Upper lobe of left lung (tissue), 6 donors: ENCODE data around the gene PCBP4. TPM values are rescaled to one million over a fixed set of nuclear protein-coding genes. Genes with fewer than 3 reads are reported as not detected.

Experiments used
- ATAC-seq, 2 donors: fragments of 200-7000 bp; cut with Tn5 transposase; one replicate each; pipeline ENCODE4 v1.9.1; 2022; ENCODE audit warnings: mild to moderate bottlenecking in 2 of 2, moderate library complexity in 2 of 2; ENCODE audit not compliant: low FRiP score in 2 of 2
- DNase-seq, 2 donors: peaks; one replicate each; pipeline ENCODE4 v3.0.0-alpha.2; 2019 to 2020
- H3K27ac ChIP-seq, 4 donors: fragments of 200-600 bp; sonication (generic); one replicate each; pipeline ENCODE4 v1.5.1; 2016 to 2019
- H3K27me3 ChIP-seq, 4 donors: fragments of 200-600 bp; sonication (generic); one replicate each; pipeline ENCODE4 v1.5.1; 2017 to 2019
- H3K36me3 ChIP-seq, 4 donors: fragments of 200-600 bp; sonication (generic); one replicate each; pipeline ENCODE4 v1.5.1; 2016 to 2019
- H3K4me1 ChIP-seq, 4 donors: fragments of 200-600 bp; sonication (generic); one replicate each; pipeline ENCODE4 v1.5.1; 2018 to 2019
- H3K4me3 ChIP-seq, 4 donors: fragments of 200-600 bp; sonication (generic); one replicate each; pipeline ENCODE4 v1.5.1; 2017 to 2019; ENCODE audit warnings: mild to moderate bottlenecking in 2 of 4, moderate library complexity in 1 of 4
- H3K9me3 ChIP-seq, 4 donors: fragments of 200-600 bp; sonication (generic); one replicate each; pipeline ENCODE4 v1.5.1; 2018 to 2019
- EP300 ChIP-seq, 4 donors: sonication (generic); formaldehyde crosslinking; IDR thresholded peaks; one replicate each; pipeline ENCODE4 v1.5.1; 2017; ENCODE audit warnings: antibody characterized with exemption in 4 of 4, control low read depth in 2 of 4
- POLR2A ChIP-seq, 4 donors: fragments of 450-650 bp; IDR thresholded peaks; one replicate each; pipeline ENCODE4 v1.5.1; 2016 to 2017; ENCODE audit warnings: antibody characterized with exemption in 4 of 4, mild to moderate bottlenecking in 2 of 4
- POLR2AphosphoS5 ChIP-seq, 2 donors: sonication (generic); formaldehyde crosslinking; IDR thresholded peaks; one replicate each; pipeline ENCODE4 v1.5.1; 2017; ENCODE audit warnings: antibody characterized with exemption in 2 of 2
- WGBS, 2 donors: methylation state at CpG; one replicate each; pipeline ENCODE4 v1.1.5; 2017 to 2018; 5-methylcytosine and 5-hydroxymethylcytosine counted together
- total RNA-seq, 6 donors: library from RNA; depleted of rRNA in 4 of 6; stranded (reverse); fragments of >200 nt in 4 of 6; gene quantifications; one replicate each; pipeline versions ENCODE4 v1.1.0 to v1.2.1, GENCODE V29; 2016 to 2021
- TF ChIP-seq, protein P1 (sequence below), 6 experiments: fragments of 450-650 bp in 4 of 6; fragments of 200-600 bp in 2 of 6; sonication (generic) in 2 of 6; IDR thresholded peaks; one replicate each; pipeline ENCODE4 v1.5.1; 2016 to 2019; ENCODE audit warnings: antibody characterized with exemption in 6 of 6
- donor health status: DM: no; HTN: no; CAD: no; lungs with moderate emphysema.
- donor health status: DM: no; HTN: yes; CAD: no; lungs with severe emphysema.

PCBP4 gene
- total RNA-seq, 6 donors from 2014 or later = 22.7 to 53.4 (median 37.7) TPM

DNA sequence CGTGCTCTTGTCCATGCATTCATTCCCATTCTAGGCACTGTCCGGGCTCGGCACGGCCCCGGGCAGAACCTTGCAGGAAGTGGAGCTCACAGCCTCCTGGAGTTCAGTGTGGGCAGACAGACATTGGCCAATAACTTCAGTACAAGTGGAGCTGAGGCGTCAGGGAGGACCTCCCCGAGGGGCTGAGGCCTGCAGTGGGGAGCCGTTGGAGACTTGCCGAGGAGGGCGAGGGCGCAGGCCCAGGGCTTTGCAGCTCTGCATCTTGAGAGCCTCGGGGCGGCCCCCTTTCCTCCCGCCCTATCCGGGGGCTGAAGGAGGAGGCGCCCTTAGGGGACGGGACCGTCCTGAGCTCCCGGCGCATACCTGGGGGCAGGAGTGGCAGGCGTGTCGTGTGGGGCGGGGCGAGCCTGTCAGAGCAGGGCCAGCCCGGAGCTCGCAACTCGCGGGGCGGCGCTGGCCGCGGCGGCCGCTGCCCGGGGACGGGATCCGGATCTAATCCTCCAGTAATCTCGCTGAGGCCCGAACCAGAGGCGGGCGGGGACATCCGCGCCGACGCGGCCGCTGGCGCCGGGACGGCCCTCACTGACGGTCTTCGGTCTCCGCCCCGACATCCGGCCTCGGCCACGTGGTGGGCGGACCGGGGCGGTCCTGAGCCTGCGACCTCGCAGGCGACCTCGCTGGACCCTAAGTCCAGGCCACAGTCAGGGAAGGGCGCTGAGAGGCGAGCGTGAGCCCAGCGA is 15.8 kb upstream of the PCBP4 start, which contains the start of gene ACY1:
Gene ACY1, plus strand, starts transcription at position 698 of the 740 bp plus-strand sequence. CDS start 530 bp downstream, outside the sequence.
- 0 to 1% methylated on average over 24 to 55 of the region's 68 CpGs for WGBS, 2 donors

DNA sequence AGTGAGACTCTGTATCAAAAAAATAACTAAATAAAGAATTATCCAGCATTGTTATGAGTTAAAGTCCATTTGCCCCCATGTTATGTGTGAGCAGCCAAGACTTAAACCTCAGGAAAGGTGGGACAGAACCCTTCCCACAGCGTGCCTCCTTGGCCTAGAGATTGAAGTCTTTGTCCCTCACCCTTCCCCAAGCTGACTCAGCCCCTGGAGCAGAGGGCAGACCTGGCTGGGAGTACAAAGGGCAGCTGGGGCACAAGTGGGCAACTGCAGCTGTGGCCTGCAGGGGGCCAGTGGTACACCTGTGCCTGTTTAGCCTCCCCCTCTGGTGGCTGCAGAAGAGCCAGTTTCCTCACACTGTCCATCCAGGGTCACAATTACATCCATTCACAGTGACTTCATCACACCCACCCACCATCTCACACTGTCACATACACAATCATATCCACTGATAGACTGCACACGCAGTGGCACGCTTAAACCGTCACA is 15.1 kb upstream of the PCBP4 start:
- H3K27me3 ChIP-seq = no peaks in the 10 kb centered on the region
- peaks cover 19 to 33% (median 29%) of the 10 kb centered on the region in 4 donors for H3K4me1 ChIP-seq
- H3K9me3 ChIP-seq = no peaks in the 10 kb centered on the region
- H3K4me3 ChIP-seq = peak overlapping the region; percentile 59 to 67 (median 65)
- peak in 1 of 2 donors; percentile 50 for DNase-seq
- no peak for TF ChIP-seq POLR2AphosphoS5 (IDR thresholded peaks at IDR 0.05)
- no peak for TF ChIP-seq EP300 (IDR thresholded peaks at IDR 0.05)
- no peak for TF ChIP-seq POLR2A (IDR thresholded peaks at IDR 0.05)
- TF ChIP-seq, protein P1, sequence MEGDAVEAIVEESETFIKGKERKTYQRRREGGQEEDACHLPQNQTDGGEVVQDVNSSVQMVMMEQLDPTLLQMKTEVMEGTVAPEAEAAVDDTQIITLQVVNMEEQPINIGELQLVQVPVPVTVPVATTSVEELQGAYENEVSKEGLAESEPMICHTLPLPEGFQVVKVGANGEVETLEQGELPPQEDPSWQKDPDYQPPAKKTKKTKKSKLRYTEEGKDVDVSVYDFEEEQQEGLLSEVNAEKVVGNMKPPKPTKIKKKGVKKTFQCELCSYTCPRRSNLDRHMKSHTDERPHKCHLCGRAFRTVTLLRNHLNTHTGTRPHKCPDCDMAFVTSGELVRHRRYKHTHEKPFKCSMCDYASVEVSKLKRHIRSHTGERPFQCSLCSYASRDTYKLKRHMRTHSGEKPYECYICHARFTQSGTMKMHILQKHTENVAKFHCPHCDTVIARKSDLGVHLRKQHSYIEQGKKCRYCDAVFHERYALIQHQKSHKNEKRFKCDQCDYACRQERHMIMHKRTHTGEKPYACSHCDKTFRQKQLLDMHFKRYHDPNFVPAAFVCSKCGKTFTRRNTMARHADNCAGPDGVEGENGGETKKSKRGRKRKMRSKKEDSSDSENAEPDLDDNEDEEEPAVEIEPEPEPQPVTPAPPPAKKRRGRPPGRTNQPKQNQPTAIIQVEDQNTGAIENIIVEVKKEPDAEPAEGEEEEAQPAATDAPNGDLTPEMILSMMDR (IDR thresholded peaks at IDR 0.05) = peak in 5 of 6 experiments; percentile 27 to 78 (median 53)
- H3K27ac ChIP-seq = peak overlapping the region; percentile 88 to 96 (median 93)
- 6 to 8% methylated on average over 4 of the region's 4 CpGs for WGBS, 2 donors
- peak; percentile 4 to 65 for ATAC-seq
- no peaks in the 10 kb centered on the region for H3K36me3 ChIP-seq

More for the DNA sequence above, 15.8 kb upstream of the PCBP4 start, which contains the start of gene ACY1:
- TF ChIP-seq EP300 (IDR thresholded peaks at IDR 0.05) (no peak), POLR2A (IDR thresholded peaks at IDR 0.05) (peak; percentile 9 to 84 (median 57)), POLR2AphosphoS5 (IDR thresholded peaks at IDR 0.05) (peak; percentile 72 to 80)
- TF ChIP-seq, protein P1 (IDR thresholded peaks at IDR 0.05) = peak in 4 of 6 experiments; percentile 2 to 39 (median 20)
- H3K9me3 ChIP-seq = no peaks in the 10 kb centered on the region
- peak within 1 kb of the TSS; percentile 59 to 67 (median 65) for H3K4me3 ChIP-seq
- peak within 1 kb of the TSS; percentile 88 to 96 (median 93) for H3K27ac ChIP-seq
- H3K4me1 ChIP-seq = peaks cover 19 to 33% (median 29%) of the 10 kb centered on the region in 4 donors
- no peaks in the 10 kb centered on the region for H3K36me3 ChIP-seq
- ATAC-seq = peak; percentile 92 to 97
- peak; percentile 88 to 99 for DNase-seq
- H3K27me3 ChIP-seq = no peaks in the 10 kb centered on the region

DNA sequence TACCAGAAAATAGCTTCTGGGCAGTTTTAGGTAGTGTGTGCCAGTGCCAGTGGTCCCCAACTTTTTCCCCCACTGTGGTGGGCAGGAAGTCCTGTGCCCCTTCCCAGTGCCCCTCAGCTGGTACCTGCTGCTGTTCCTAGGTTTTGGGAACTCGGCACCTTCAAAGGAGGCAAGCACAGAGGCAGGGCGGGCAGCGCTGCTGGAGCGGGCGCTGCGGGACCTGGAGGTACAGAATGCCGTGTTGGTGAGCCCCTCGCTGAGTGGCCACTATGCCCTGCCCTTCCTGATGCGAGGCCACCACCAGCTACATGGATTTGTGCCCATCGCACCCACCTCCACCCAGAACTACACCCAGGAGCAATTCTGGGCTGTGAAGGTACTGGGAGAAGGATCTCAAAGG is 13.0 kb upstream of the PCBP4 start:
- H3K27me3 ChIP-seq = no peaks in the 10 kb centered on the region
- ATAC-seq = no peak
- no peak for TF ChIP-seq EP300 (IDR thresholded peaks at IDR 0.05)
- no peak for TF ChIP-seq POLR2A (IDR thresholded peaks at IDR 0.05)
- TF ChIP-seq POLR2AphosphoS5 (IDR thresholded peaks at IDR 0.05) = no peak
- TF ChIP-seq, protein P1 (IDR thresholded peaks at IDR 0.05) = no peak
- H3K4me1 ChIP-seq = peaks cover 30 to 47% (median 40%) of the 10 kb centered on the region in 4 donors
- H3K27ac ChIP-seq = peak overlapping the region in 2 of 4 donors; percentile 22 to 73
- no peak overlapping the region for H3K4me3 ChIP-seq
- H3K9me3 ChIP-seq = no peaks in the 10 kb centered on the region
- DNase-seq = no peak
- no peaks in the 10 kb centered on the region for H3K36me3 ChIP-seq
- WGBS, 2 donors = 98 to 100% methylated on average over 2 to 10 of the region's 10 CpGs

DNA sequence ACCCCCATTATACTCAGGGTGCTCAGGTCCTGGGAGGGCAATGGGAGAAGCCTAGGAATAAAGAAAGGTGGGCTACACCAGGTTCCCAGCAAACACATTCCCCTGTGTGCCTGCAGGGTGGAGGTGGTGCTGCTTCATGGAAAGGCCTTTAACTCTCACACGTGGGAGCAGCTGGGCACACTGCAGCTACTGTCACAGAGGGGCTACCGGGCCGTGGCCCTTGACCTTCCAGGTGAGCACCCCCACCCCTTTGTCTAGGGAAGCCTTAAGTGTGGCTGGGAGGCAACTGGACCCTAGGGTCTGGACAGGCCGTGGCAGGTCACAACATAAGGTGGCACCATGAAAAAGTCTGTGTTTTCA is 10.9 kb upstream of the PCBP4 start:
- no peak for ATAC-seq
- no peak for TF ChIP-seq EP300 (IDR thresholded peaks at IDR 0.05)
- 79 to 91% methylated on average over 4 of the region's 4 CpGs for WGBS, 2 donors

DNA sequence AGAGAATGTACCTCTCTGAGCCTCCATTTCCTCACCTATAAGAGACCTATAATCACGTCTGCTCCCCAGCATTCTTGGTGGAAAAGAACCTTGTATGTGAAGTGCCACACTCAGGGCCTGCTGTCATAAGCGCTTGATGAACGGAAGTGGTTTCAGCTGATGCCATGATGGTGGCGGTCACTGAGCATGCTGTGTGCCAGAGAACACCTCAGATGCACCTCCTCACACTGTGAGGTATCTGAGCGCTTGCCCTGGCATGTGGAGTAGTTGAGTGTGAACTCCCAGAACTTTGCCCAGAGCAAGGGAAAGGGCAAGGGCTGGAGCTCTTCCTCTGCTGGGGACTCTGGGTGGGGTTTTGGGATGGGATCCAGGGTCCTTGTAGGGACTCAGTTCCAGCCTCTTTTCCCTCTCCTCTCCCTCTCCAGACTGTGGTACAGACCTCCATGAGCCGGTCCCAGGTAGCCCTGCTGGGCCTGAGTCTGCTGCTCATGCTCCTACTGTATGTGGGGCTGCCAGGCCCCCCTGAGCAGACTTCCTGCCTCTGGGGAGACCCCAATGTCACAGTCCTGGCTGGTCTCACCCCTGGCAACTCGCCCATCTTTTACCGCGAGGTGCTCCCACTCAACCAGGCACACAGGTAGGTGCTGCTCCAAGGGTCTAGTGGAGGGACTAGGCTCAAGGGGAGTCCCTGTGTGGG is 10.3 kb upstream of the PCBP4 start:
- DNase-seq (no peak), ATAC-seq (no peak)
- peaks cover 35 to 56% (median 45%) of the 10 kb centered on the region in 4 donors for H3K4me1 ChIP-seq
- WGBS, 2 donors = 84 to 87% methylated on average over 5 to 9 of the region's 9 CpGs
- no peaks in the 10 kb centered on the region for H3K27me3 ChIP-seq
- no peak overlapping the region for H3K4me3 ChIP-seq
- H3K27ac ChIP-seq = peak overlapping the region in 1 of 4 donors; percentile 91
- no peaks in the 10 kb centered on the region for H3K9me3 ChIP-seq
- TF ChIP-seq POLR2AphosphoS5 (IDR thresholded peaks at IDR 0.05) (no peak), POLR2A (IDR thresholded peaks at IDR 0.05) (no peak), EP300 (IDR thresholded peaks at IDR 0.05) (no peak)
- TF ChIP-seq, protein P1 (IDR thresholded peaks at IDR 0.05) = no peak
- no peaks in the 10 kb centered on the region for H3K36me3 ChIP-seq

More for the DNA sequence above, 10.9 kb upstream of the PCBP4 start:
- H3K36me3 ChIP-seq = no peaks in the 10 kb centered on the region
- no peaks in the 10 kb centered on the region for H3K9me3 ChIP-seq
- H3K27ac ChIP-seq = peak overlapping the region in 1 of 4 donors; percentile 13
- peaks cover 33 to 55% (median 42%) of the 10 kb centered on the region in 4 donors for H3K4me1 ChIP-seq
- H3K27me3 ChIP-seq = no peaks in the 10 kb centered on the region
- DNase-seq = no peak
- H3K4me3 ChIP-seq = no peak overlapping the region
